ENCODE data around the gene KLKB1. TPM values are rescaled to one million over a fixed set of nuclear protein-coding genes. Genes with fewer than 3 reads are reported as not detected.
"Not testable (repeated sequence)": the region's sequence is repeated elsewhere in the genome, so short reads cannot be mapped to it uniquely, and the experiment has no call there.

The KLKB1 gene
- total and polyA plus RNA-seq, 2 donors, result 0.44 to 1.5 TPM

DNA sequence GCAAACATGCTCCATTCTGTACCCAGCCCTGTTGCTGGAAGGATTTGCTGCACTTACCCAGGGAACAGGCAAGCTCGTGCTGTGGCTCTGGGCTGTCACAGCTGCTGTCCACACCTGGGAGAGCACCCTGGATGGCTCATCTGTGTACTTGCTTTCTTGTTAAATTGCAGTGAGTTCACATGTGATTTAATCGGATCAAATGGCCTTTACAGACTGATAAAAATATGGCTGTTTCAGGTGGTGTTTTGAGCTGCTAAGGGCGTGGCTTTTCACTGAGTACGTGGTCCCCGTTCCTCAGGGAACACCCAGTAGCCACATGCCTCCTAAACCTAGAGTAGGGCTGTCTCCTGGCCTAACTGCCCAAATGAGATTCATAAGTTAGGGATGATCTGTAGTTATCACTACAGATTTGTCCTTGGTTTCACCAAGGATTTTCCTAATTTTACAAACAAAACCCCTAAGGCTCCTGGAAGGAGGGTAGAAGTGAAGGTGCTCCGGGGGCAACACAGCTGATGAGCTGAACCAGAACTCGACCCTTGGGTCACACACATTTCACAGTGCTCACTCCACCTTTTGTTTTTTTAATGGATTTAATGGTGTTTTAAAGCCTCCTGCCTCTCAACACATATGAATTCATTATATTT, 13.7 kb downstream of the KLKB1 start:
- 81% methylated on average over 7 of the region's 7 CpGs for WGBS

DNA sequence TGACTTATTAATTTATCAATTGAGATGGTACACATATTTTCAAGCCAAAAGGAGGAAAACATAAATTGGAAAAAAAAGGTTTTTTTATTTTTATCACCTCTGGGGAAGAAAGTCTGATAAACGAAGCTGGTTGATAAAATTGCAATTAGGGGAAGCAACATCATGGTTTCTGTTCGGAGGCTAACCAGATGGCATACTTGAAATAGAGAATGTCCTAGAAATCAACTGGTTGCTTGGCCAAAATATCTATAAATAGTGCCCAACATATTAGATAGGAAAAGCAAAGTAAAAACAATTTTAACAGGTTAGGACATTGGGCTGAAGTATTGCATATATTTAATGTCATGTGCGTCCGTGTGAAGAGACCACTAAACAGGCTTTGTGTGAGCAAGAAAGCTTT, 14.3 kb downstream of the KLKB1 start:
- no peak for DNase-seq (ENCODE audit: extremely low spot score)
- no peak overlapping the region for H3K4me3 ChIP-seq (ENCODE audit: low read depth, low read length)
- H3K36me3 ChIP-seq (ENCODE audit: insufficient read depth), result no peaks in the 10 kb centered on the region
- H3K27ac ChIP-seq (ENCODE audit: low read depth), result no peak overlapping the region
- H3K4me1 ChIP-seq (ENCODE audit: insufficient read depth), result no peaks in the 10 kb centered on the region
- 90% methylated on average over 4 of the region's 4 CpGs for WGBS

More for the DNA sequence above, 13.7 kb downstream of the KLKB1 start:
- Histone ChIP-seq H3K36me3 (ENCODE audit: insufficient read depth) (no peaks in the 10 kb centered on the region), H3K4me1 (ENCODE audit: insufficient read depth) (no peaks in the 10 kb centered on the region), H3K4me3 (ENCODE audit: low read depth, low read length) (no peak overlapping the region), H3K27ac (ENCODE audit: low read depth) (no peak overlapping the region)
- no peak for DNase-seq (ENCODE audit: extremely low spot score)

DNA sequence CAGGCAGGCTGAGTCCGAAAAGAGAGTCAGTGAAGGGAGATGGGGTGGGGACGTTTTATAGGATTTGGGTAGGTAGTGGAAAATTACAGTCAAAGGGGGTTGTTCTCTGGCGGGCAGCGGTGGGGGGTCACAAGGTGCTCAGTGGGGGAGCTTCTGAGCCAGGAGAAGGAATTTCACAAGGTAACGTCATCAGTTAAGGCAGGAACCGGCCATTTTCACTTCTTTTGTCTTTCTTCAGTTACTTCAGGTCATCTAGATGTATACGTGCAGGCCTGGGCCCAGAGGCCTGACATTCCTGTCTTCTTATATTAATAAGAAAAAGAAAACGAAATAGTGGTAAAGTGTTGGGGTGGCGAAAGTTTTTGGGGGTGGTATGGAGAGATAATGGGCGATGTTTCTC, 14.7 kb downstream of the KLKB1 start:
- not testable (repeated sequence) for DNase-seq (ENCODE audit: extremely low spot score); H3K36me3 ChIP-seq (ENCODE audit: insufficient read depth); H3K4me3 ChIP-seq (ENCODE audit: low read depth, low read length); H3K27ac ChIP-seq (ENCODE audit: low read depth); H3K4me1 ChIP-seq (ENCODE audit: insufficient read depth)
- WGBS, result 90% methylated on average over 10 of the region's 10 CpGs

DNA sequence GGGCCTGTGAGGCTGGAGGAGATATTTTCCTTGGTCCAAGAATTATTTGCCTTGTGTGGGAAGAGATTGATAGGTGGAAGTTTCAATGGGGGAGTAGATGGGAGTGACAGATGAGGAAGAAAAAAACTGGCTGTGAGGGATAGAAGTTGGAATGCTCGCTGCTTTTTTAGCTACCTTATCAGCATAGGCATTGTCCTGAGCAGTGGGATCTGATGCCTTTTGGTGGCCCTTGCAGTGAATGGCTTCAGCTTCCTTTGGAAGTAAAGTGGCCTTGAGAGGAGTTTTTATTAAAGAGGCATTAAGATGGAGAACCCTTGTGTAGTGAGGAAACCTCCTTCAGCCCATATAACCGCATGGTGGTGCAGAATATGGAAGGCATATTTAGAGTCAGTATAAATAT, 16.0 kb downstream of the KLKB1 start:
- H3K27ac ChIP-seq (ENCODE audit: low read depth), result no peak overlapping the region
- no peak for DNase-seq (ENCODE audit: extremely low spot score)
- 80% methylated on average over 2 of the region's 2 CpGs for WGBS
- H3K4me3 ChIP-seq (ENCODE audit: low read depth, low read length), result no peak overlapping the region
- no peaks in the 10 kb centered on the region for H3K36me3 ChIP-seq (ENCODE audit: insufficient read depth)
- no peaks in the 10 kb centered on the region for H3K4me1 ChIP-seq (ENCODE audit: insufficient read depth)

DNA sequence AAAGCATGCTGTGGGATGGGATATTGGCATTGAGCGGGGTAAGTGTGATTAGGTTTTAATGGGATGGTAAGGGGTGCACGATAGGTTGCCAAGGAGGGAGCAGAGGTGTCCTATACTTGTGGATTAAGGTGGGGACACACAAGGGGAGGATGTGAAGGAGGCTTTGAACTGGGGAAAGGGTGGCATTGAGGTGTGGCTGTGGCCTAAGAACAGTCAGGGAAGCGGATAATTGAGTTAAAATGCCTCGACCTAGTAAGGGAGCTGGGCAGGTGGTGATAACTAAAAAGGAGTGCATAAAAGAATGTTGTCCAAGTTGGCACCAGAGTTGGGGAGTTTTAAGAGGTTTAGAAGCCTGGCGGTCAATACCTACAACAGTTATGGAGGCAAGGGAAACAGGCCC, 17.5 kb downstream of the KLKB1 start:
- WGBS, result 83% methylated on average over 5 of the region's 5 CpGs

DNA sequence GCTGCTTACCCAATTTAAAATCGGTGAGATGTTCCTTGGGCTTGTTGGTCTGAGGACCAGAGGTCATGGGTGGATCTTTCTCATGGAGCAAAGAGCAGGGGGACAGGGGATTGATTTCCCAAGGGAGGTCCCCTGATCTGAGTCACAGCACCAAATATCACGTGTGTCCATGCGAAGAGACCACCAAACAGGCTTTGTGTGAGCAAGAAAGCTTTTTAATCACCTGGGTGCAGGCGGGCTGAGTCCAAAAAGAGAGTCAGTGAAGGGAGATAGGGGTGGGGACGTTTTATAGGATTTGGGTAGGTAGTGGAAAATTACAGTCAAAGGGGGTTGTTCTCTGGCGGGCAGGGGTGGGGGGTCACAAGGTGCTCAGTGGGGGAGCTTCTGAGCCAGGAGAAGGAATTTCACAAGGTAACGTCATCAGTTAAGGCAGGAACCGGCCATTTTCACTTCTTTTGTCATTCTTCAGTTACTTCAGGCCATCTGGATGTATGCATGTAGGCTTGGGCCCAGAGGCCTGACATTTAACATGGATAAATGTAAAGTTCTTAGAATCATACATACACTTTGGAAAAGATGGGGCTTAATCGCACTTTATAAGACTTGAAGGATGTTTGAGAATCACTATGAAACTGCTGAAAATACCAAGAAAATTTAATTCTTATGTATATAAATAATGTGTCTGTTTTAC, 19.9 kb downstream of the KLKB1 start:
- not testable (repeated sequence) for H3K4me1 ChIP-seq (ENCODE audit: insufficient read depth); DNase-seq (ENCODE audit: extremely low spot score); H3K27ac ChIP-seq (ENCODE audit: low read depth); H3K36me3 ChIP-seq (ENCODE audit: insufficient read depth); H3K4me3 ChIP-seq (ENCODE audit: low read depth, low read length)
- WGBS, result 92% methylated on average over 9 of the region's 9 CpGs

More for the DNA sequence above, 17.5 kb downstream of the KLKB1 start:
- no peak for DNase-seq (ENCODE audit: extremely low spot score)
- H3K36me3 ChIP-seq (ENCODE audit: insufficient read depth), result no peaks in the 10 kb centered on the region
- H3K27ac ChIP-seq (ENCODE audit: low read depth), result no peak overlapping the region
- H3K4me1 ChIP-seq (ENCODE audit: insufficient read depth), result no peaks in the 10 kb centered on the region
- no peak overlapping the region for H3K4me3 ChIP-seq (ENCODE audit: low read depth, low read length)

DNA sequence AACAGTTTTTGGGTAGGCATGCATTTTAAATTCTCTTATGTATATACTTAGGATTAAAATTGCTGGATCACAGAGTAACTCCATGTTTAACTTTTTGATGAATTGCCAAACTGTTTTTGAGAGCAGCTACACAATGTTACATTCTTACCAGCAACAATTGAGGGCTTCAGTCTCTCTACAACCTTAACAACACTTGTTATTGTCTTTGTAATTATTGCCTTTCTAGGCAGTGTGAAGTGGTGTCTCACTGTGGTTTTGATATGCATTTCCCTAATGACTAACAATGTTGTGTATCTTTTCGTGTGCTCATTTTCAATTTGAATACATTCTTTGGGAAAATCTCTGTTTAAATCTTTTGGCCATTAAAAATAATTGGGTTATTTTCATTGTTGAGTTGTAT, 21.3 kb downstream of the KLKB1 start:
- WGBS, result 78% methylated on average over 1 of the region's 1 CpG
- H3K27ac ChIP-seq (ENCODE audit: low read depth), result no peak overlapping the region

DNA sequence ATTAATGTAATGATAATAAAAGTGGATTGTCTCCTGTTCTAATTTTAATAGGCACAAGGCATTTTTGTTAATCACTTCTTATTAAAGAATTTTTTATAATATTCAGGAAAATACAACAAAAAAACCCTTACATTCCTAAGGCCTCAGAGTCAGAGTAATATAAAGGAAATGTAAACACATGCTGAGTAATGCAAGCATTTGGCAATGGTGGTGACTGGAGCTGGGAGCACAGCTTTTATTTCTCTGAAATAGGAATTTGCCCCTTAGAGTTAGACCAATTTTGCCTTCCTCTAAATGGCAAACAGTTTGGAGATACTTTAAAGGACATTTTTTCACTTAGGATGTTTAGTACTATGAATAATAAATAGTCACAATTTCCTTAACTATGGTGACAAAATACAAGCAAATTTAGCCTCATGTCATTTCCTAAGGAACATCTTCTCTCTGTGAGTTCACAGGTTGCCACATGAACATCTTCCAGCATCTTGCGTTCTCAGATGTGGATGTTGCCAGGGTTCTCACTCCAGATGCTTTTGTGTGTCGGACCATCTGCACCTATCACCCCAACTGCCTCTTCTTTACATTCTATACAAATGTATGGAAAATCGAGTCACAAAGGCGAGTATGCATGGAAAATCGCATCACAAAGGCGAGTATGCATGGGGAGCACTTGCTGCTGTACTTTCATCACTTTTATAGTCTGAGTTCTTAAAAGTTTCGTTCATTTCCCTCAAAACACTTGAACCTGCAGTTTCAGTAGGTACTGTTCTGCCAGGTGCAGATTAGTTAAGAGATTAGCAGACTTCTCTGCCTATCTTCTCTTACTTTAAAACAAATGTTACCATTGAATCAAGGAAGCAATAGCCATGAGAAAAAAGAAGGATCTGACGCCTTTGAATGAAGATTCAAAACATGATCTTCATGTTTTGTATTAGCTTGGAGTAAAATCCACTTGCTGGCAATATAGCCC, 22.8 kb downstream of the KLKB1 start:
- DNase-seq (ENCODE audit: extremely low spot score), result no peak
- H3K4me3 ChIP-seq (ENCODE audit: low read depth, low read length), result no peak overlapping the region
- H3K27ac ChIP-seq (ENCODE audit: low read depth), result no peak overlapping the region
- 66% methylated on average over 8 of the region's 8 CpGs for WGBS
- H3K4me1 ChIP-seq (ENCODE audit: insufficient read depth), result no peaks in the 10 kb centered on the region
- H3K36me3 ChIP-seq (ENCODE audit: insufficient read depth), result no peaks in the 10 kb centered on the region

More for the DNA sequence above, 21.3 kb downstream of the KLKB1 start:
- Histone ChIP-seq H3K4me3 (ENCODE audit: low read depth, low read length) (no peak overlapping the region), H3K36me3 (ENCODE audit: insufficient read depth) (no peaks in the 10 kb centered on the region), H3K4me1 (ENCODE audit: insufficient read depth) (no peaks in the 10 kb centered on the region)
- no peak for DNase-seq (ENCODE audit: extremely low spot score)

DNA sequence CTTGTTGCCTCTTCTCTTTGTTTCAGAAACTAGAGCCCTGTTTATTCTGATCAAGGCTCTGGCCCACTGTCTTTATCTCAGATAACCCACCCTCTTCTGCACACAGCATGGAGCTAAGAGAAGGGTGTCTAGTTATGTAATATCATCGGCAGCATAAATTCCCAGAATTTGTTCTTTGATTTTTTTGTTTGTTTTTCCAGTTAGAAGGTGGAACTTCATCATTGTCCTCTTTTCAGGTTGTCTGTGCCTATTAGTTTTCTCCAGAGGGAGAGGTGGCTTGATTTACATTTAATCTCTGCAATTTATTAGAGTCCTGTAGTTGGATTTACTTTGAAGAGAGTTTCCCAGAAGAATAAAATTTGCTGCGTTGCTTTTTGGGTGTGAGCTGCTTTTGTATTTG, 23.5 kb downstream of the KLKB1 start:
- no peak for DNase-seq (ENCODE audit: extremely low spot score)
- no peaks in the 10 kb centered on the region for H3K4me1 ChIP-seq (ENCODE audit: insufficient read depth)
- H3K36me3 ChIP-seq (ENCODE audit: insufficient read depth), result no peaks in the 10 kb centered on the region
- H3K4me3 ChIP-seq (ENCODE audit: low read depth, low read length), result no peak overlapping the region
- WGBS, result 54% methylated on average over 2 of the region's 2 CpGs
- no peak overlapping the region for H3K27ac ChIP-seq (ENCODE audit: low read depth)

DNA sequence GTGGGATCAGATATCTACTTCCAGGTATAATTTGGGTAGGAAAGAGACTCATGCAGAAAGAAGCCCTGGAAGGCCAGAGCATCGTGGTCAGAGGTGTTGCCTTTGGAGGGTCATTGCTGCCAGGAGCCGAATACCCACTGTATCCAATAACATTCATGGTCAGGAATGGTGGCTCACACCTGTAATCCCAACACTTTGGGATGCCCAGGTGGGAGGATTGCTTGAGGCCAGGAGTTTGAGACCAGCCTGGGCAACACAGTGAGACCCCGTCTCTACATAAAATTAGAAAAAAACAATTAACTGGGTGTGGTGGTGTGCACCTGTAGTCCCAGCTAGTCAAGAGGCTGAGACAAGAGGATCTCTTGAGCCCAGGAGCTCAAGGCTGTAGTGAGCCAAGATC, 27.8 kb downstream of the KLKB1 start:
- no peak for DNase-seq (ENCODE audit: extremely low spot score)
- Histone ChIP-seq H3K36me3 (ENCODE audit: insufficient read depth) (no peaks in the 10 kb centered on the region), H3K4me3 (ENCODE audit: low read depth, low read length) (no peak overlapping the region), H3K27ac (ENCODE audit: low read depth) (no peak overlapping the region), H3K4me1 (ENCODE audit: insufficient read depth) (no peaks in the 10 kb centered on the region)
- WGBS, result 92% methylated on average over 3 of the region's 3 CpGs

DNA sequence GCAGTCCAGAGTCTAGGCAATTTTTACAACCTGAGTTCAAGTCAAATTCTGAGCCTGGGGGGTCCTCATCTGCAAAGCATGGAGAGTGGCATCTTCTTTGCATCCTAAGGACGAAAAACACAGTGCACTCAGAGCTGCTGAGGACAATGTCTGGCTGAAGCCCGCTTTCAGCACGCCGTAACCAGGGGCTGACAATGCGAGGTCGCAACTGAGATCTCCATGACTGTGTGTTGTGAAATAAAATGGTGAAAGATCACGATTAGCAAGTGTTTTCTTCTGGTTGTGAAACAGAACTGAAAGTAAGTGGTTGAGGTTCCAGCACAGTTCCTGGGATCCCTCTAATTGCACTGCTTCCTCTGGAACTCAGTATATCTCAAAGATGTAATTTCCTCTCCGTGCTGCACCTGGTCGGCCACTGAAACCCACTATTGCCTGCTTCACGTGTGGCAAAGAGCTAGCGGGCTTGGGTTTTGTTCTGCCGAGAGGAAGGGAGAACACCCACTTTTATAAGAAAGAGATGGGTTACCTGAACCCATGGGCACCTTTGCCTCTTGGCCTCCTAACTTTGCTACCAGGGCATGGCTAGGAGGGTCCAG, 31.0 kb downstream of the KLKB1 start:
- no peak overlapping the region for H3K4me3 ChIP-seq (ENCODE audit: low read depth, low read length)
- H3K36me3 ChIP-seq (ENCODE audit: insufficient read depth), result no peaks in the 10 kb centered on the region
- no peak overlapping the region for H3K27ac ChIP-seq (ENCODE audit: low read depth)
- no peaks in the 10 kb centered on the region for H3K4me1 ChIP-seq (ENCODE audit: insufficient read depth)
- DNase-seq (ENCODE audit: extremely low spot score), result no peak
- 92% methylated on average over 12 of the region's 12 CpGs for WGBS

DNA sequence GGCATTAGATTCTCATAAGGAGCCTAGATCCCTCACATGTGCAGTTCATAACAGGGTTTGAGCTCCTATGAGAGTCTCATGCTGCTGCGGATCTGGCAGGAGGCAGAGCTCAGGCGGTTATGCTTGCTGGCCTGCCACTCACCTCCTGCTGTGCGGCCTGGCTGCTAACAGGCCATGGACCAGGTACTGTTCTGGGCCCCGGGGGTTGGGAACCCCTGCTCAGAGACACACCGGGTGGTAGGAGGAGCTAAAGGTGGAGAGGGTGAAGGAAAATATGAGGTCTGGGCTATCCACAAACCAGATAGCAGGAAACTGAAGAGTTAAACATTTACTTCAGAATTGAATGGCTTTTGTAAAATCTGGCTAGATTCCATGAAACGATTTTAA, 32.8 kb downstream of the KLKB1 start:
- Histone ChIP-seq H3K4me1 (ENCODE audit: insufficient read depth) (no peaks in the 10 kb centered on the region), H3K36me3 (ENCODE audit: insufficient read depth) (no peaks in the 10 kb centered on the region), H3K27ac (ENCODE audit: low read depth) (no peak overlapping the region), H3K4me3 (ENCODE audit: low read depth, low read length) (no peak overlapping the region)
- 77% methylated on average over 6 of the region's 6 CpGs for WGBS
- no peak for DNase-seq (ENCODE audit: extremely low spot score)

Measured in urinary bladder (tissue), 4 donors.